Left renal pelvis (tissue), 4 donors: ENCODE data around the gene ZFYVE28. TPM values are rescaled to one million over a fixed set of nuclear protein-coding genes. Genes with fewer than 3 reads are reported as not detected.
A peak's percentile ranks its signal among the peaks of the same experiment; 100 is the strongest.
"Not testable (repeated sequence)": the region's sequence is repeated elsewhere in the genome, so short reads cannot be mapped to it uniquely, and the experiment has no call there.

ENCODE experiments used
- DNase-seq, 4 donors: peaks; one replicate each; pipeline ENCODE4 v3.0.0-alpha.2; 2013; ENCODE audit warnings: low read depth in 4 of 4, low spot score in 3 of 4
- polyA plus RNA-seq, 4 donors: library from polyadenylated mRNA; unstranded; fragments of 120-200 nt; gene quantifications; one replicate each; pipeline ENCODE4 v1.2.1, GENCODE V29; 2013; ENCODE audit not compliant: insufficient read length in 4 of 4

The ZFYVE28 gene
- polyA plus RNA-seq, 4 donors: 1.7 to 2.9 (median 2.2) TPM

- peak; percentile 92 to 97 (median 94) for DNase-seq
Observed at GRCh38 chr4:2241410-2242353, 176.8 kb downstream of the ZFYVE28 start, which contains the start of the genes HAUS3 and POLN. TSS of gene HAUS3 (minus strand) at chr4:2242121. CDS start at chr4:2240946, 1,175 bp downstream. TSS of gene POLN (minus strand) at chr4:2242121. CDS start at chr4:2229231, 12,890 bp downstream.

GRCh38 chr4:2241003-2241402, 177.4 kb downstream of the ZFYVE28 start:
- DNase-seq: no peak

GRCh38 chr4:2236944-2237666, 181.3 kb downstream of the ZFYVE28 start:
- no peak for DNase-seq

- no peak for DNase-seq
Observed at GRCh38 chr4:2231082-2231481, 187.4 kb downstream of the ZFYVE28 start.

GRCh38 chr4:2226261-2226660, 192.2 kb downstream of the ZFYVE28 start:
- DNase-seq: no peak

- DNase-seq: no peak
Observed at GRCh38 chr4:2222838-2223237, 195.6 kb downstream of the ZFYVE28 start.

GRCh38 chr4:2221378-2221777, 197.1 kb downstream of the ZFYVE28 start:
- not testable (repeated sequence) for DNase-seq

GRCh38 chr4:2220016-2220630, 198.3 kb downstream of the ZFYVE28 start:
- DNase-seq: peak; percentile 36 to 49 (median 42)

Other genes with a start within 250 kb of the ZFYVE28 start
- 10 to 100 TPM; 19.0 to 22.5 (median 21.2) TPM for gene HAUS3, start 176.5 kb downstream of the ZFYVE28 start, polyA plus RNA-seq
- 1 to 10 TPM; 2.3 to 6.7 (median 3.3) TPM for gene POLN, start 176.5 kb downstream of the ZFYVE28 start, polyA plus RNA-seq
- gene MXD4, start 156.5 kb downstream of the ZFYVE28 start, polyA plus RNA-seq: 10 to 100 TPM; 45.9 to 74.8 (median 58.4) TPM
- under 1 TPM; 0.19 to 0.96 (median 0.75) TPM for gene CFAP99, start 310 bp upstream of the ZFYVE28 start, polyA plus RNA-seq
- 10 to 100 TPM; 53.3 to 67.2 (median 65.9) TPM for gene RNF4, start 50.5 kb upstream of the ZFYVE28 start, polyA plus RNA-seq
- gene FAM193A, start 118.0 kb upstream of the ZFYVE28 start, polyA plus RNA-seq: 10 to 100 TPM; 25.1 to 29.4 (median 27.4) TPM